GM19324 (cell line): ENCODE measurements around the gene OR4Q2.
"Not testable (repeated sequence)": the region's sequence is repeated elsewhere in the genome, so short reads cannot be mapped to it uniquely, and the experiment has no call there.

ENCODE experiments used
- ATAC-seq: cut with Tn5 transposase; IDR thresholded peaks from one replicate; pipeline ENCODE4 v1.9.1; 2021; ENCODE audit warnings: mild to moderate bottlenecking, moderate library complexity; ENCODE audit not compliant: unreplicated experiment, low FRiP score

OR4Q2 gene

DNA sequence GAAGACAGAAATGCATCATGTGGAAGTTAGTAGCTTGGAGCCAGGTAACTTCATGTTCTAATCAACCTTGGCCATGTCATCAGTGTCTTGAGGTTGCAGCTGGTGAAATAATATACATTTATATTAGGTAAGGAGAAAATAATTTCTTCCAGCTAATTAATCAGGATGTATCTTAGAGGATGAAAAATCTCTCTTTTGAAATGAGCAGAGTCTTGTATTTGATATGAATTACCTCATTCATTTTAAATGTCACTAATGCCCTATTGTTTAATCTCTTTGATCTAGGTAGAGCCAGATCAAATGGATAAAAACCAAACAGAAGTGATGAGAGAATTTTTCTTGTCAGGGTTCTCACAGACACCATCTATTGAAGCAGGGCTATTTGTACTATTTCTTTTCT lies at the start of gene OR4Q2:
TSS of gene OR4Q2 (plus strand) at position 301 of the 400 bp plus-strand sequence.
- no peak for ATAC-seq

GRCh38 chr14:19969735-19970134 lies 32.2 kb upstream of the OR4Q2 start:
- ATAC-seq = not testable (repeated sequence)

DNA sequence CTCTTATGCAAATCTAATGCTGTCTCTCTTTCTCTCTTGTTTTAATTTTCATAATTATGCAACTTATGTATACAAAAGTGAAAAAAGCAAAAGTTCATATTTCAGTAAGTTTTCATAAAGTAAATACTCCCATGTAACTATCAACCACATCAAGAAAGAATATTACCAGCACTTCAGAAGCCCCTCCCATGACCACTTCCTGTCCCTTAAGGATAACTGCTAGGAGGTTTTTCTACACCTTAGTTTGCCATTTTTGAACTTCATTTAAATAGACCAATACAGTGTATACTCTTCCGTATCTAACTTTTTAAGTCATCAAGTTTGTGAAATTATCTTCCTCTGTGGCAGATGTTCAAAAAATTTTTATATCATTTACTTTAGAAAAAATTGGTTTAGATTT lies 27.1 kb upstream of the OR4Q2 start:
- ATAC-seq = no peak

DNA sequence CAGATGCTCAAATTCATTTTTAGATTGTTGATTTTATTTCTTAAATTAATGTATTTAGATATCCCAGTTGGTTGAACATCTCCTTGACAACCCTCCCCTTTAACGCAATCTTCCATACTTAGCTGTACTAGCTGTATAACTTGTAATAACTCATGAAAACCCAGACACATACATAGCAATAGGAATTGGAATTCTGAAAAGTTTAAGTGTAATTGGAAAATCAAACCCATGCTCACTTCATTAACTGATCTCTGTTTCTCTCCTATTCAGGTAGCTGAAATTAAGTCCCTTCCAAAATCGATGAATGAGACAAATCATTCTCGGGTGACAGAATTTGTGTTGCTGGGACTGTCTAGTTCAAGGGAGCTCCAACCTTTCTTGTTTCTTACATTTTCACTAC lies 26.7 kb upstream of the OR4Q2 start, which contains the start of gene OR4K15:
TSS of gene OR4K15 (plus strand) at position 301 of the 400 bp plus-strand sequence. CDS start at position 301, 0 bp downstream.
- no peak for ATAC-seq

DNA sequence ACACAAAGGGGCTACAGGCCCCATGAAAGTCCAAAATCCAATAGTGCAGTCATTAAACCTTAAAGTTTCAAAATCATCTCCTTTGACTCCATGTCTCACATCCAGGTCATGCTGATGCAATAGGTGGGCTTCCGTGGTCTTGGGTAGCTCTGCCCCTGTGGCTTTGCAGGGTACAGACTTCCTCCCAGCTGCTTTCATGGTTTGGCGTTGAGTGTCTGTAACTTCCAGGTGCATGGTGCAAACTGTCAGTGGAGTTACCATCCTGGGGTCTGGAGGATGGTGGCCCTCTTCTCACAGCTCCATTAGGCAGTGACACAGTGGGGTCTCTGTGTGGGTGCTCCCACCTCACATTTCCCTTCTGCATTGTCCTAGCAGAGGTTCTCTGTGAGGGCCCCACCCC lies 8.5 kb upstream of the OR4Q2 start:
- ATAC-seq = no peak

- ATAC-seq = no peak
These were observed 356 bp downstream of the OR4Q2 start for GRCh38 chr14:20002319-20002718.

DNA sequence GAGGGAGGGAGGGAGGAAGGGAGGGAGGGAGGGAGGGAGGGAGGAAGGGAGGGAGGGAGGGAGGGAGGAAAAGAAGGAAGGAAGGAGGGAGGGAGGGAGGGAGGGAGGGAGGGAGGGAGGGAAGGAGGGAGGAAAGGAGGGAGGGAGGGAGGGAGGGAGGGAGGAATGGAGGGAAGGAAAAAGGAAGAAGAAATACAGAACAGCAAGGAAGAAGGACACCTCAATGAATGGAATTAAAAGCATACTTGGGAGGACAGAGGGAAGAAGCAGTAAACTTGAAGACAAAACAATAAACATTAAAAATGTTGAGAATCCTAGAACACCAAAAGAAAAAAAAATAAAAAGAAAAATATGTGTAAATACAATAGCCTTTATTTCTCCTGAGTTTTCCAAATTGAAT lies 6.2 kb downstream of the OR4Q2 start:
- no peak for ATAC-seq

GRCh38 chr14:20019257-20019865 lies 17.4 kb downstream of the OR4Q2 start, which contains the start of gene OR4K14:
TSS of gene OR4K14 (minus strand) at chr14:20019307. CDS start at chr14:20015193, 4,114 bp downstream.
- no peak for ATAC-seq

DNA sequence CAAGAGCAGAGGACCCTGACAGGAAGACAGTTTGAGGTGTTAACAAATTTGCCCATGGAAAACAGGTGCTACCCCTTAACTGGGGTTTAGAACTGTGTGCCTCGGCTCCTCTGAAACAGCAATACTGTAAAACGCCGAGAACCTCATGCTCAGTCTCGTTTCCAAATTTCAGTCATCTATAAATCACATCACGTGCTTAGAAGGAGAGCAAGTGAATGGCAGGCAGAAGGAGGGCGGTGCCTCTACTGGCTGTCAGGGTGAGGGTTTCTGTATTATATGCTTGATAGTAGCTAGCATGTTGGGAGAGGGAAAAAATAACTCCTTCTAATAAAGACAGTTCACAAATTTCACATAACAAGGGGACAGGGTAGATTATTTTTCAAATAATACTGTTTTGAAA lies 29.1 kb downstream of the OR4Q2 start:
- ATAC-seq = no peak

DNA sequence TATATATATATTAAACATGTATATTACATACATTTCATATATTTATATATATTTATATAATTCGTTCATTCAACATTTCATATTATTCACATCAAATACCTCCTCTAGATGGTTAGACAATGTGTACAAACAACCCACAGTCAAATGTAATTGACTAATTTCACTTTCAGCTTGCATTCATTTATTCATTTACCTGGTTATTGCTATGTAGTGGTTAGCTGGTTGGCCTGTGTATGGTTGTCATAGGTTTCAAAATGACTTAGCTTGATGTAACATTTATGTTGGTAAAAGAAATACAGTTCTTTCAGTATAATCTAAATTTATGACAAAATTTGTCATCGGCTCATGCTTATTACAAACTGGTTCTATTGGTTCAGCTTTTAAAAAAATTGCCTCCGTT lies 33.5 kb downstream of the OR4Q2 start:
- ATAC-seq = no peak

DNA sequence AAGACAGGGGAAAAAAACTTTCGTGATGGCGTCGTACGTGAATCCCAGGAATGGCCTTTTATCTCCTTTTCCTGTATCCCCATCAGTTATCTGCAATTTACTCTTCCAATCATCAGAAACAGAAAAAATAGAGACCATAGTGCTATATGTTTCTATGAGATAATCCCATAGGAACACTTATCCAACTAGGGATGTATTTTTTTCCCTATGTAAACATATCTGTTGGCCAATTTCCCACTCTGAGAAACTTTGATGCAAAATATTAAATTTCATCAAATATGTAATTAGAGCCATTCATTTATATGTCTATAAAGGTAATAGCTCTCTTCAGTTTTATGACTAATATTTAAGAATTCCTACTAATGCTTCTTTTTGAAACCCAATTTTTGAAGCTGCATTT lies 34.0 kb downstream of the OR4Q2 start, which contains the start of gene OR4K13:
TSS of gene OR4K13 (minus strand) at position 101 of the 400 bp plus-strand sequence. CDS start 1,280 bp downstream, outside the sequence.
- no peak for ATAC-seq

GRCh38 chr14:20044243-20044642 lies 42.3 kb downstream of the OR4Q2 start:
- no peak for ATAC-seq

DNA sequence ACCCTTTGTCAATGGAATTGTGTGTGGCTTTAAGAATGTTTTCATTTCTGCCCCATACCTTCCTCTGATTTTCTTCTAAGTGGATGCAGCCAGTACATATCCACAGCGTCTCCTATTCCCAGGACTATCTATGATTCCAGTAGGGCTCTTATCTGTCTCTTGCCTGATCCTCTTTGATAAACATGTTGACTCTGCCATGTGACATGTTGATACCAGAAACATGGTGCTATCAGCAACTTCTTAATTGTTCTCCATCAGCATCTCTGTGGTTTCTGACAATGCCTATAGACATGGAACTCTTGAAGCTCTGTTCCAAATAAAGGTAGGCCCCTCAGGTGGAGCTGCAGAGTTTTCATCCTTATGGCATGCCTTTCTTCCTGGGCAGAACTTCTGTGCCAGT lies 46.2 kb downstream of the OR4Q2 start:
- ATAC-seq = no peak
